Karpas-422 (cell line): ENCODE measurements around the gene RRAS2. TPM values are rescaled to one million over a fixed set of nuclear protein-coding genes. Genes with fewer than 3 reads are reported as not detected.

Source experiments
- DNase-seq: peaks from one replicate; pipeline ENCODE4 v3.0.0-alpha.2; 2015
- H2AFZ ChIP-seq: fragments of 200-600 bp; sonication (generic); 2 replicates; pipeline ENCODE4 v1.6.1; 2014; ENCODE audit warnings: antibody characterized with exemption, low read length, mixed read lengths
- H3K27ac ChIP-seq: fragments of 200-600 bp; sonication (generic); 2 replicates; pipeline ENCODE4 v1.5.1; 2014; ENCODE audit warnings: mild to moderate bottlenecking, low read length, moderate library complexity
- H3K27me3 ChIP-seq: fragments of 200-600 bp; sonication (generic); 2 replicates; pipeline ENCODE4 v1.6.1; 2014; ENCODE audit warnings: low read length, mixed read lengths
- H3K36me3 ChIP-seq: fragments of 200-600 bp; sonication (generic); 2 replicates; pipeline ENCODE4 v1.6.1; 2014; ENCODE audit warnings: low read length, mixed read lengths; ENCODE audit not compliant: insufficient read depth
- H3K4me1 ChIP-seq: fragments of 200-600 bp; sonication (generic); 2 replicates; pipeline ENCODE4 v1.6.1; 2014; ENCODE audit warnings: mild to moderate bottlenecking, low read length, mixed read lengths
- H3K4me2 ChIP-seq: fragments of 200-600 bp; sonication (generic); 2 replicates; pipeline ENCODE4 v1.6.1; 2014; ENCODE audit warnings: low read length, low read depth, mild to moderate bottlenecking; ENCODE audit not compliant: poor library complexity, severe bottlenecking
- H3K4me3 ChIP-seq: fragments of 200-600 bp; sonication (generic); 2 replicates; pipeline ENCODE4 v1.5.1; 2014; ENCODE audit warnings: mild to moderate bottlenecking, antibody characterized with exemption, low read length, mixed read lengths
- H3K79me2 ChIP-seq: fragments of 200-600 bp; sonication (generic); 2 replicates; pipeline ENCODE4 v1.6.1; 2014; ENCODE audit warnings: mild to moderate bottlenecking, low read length, mixed read lengths
- H3K9ac ChIP-seq: fragments of 200-600 bp; sonication (generic); 2 replicates; pipeline ENCODE4 v1.6.0; 2014; ENCODE audit warnings: low read length
- H3K9me2 ChIP-seq: fragments of 200-600 bp; sonication (generic), shearing (Covaris generic); replicated peaks from 2 replicates; pipeline ENCODE4 v1.6.0; 2014; ENCODE audit warnings: mild to moderate bottlenecking, low read length, moderate library complexity; ENCODE audit not compliant: insufficient read depth
- H3K9me3 ChIP-seq: fragments of 300-700, 200-600 bp; sonication (generic); 2 replicates; pipeline ENCODE4 v1.6.1; 2014; ENCODE audit warnings: low read length, mixed read lengths
- H4K20me1 ChIP-seq: fragments of 200-600 bp; sonication (generic); 2 replicates; pipeline ENCODE4 v1.6.1; 2014; ENCODE audit warnings: mild to moderate bottlenecking, antibody characterized with exemption, low read length, low read depth; ENCODE audit not compliant: insufficient read depth
- total RNA-seq: library from RNA; depleted of rRNA; stranded (reverse); fragments of >200 nt; shearing (Covaris generic); gene quantifications from 2 replicates; pipeline ENCODE4 v1.2.3, GENCODE V29; 2014; ENCODE audit warnings: low replicate concordance

RRAS2 gene
- total RNA-seq, 1 experiment from 2014 or later: 2.5 TPM

DNA sequence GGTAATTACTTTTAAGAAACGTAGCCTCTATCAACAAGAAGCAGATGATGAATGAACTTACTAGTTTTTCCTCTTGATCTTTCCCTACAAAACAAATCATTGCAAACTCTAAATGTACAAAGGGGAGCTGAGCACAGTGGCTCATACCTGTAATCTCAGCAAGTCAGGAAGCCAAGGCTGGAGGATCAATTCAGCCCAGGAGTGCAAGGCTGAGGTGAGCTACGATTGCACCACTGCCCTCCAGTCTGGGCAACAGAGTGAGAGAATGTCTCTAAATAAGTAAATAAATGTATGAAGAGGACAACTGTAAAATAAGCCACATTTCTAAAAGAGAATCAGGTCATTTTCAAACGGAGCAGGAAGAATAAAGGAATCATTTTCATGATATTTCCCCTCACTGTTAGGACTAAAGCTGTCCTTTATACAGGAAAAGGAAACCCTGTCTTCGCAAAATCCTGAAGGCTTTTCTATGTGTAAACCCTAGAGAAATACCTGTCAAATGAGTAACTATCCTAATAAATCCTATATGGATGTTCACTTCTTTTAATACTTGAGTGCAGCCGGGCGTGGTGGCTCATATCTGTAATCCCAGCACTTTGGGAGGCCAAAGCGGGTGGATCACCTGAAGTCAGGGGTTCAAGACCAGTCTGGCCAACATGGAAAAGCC, 41.2 kb downstream of the RRAS2 start:
- H3K27me3 ChIP-seq: no peaks in the 10 kb centered on the region
- no peak overlapping the region for H3K9ac ChIP-seq
- H2AFZ ChIP-seq: no peak overlapping the region
- H3K9me3 ChIP-seq: no peaks in the 10 kb centered on the region
- no peak for DNase-seq
- H3K4me2 ChIP-seq: no peak overlapping the region
- no peak overlapping the region for H3K4me3 ChIP-seq
- no peaks in the 10 kb centered on the region for H4K20me1 ChIP-seq
- no peaks in the 10 kb centered on the region for H3K9me2 ChIP-seq
- H3K27ac ChIP-seq: no peak overlapping the region
- H3K36me3 ChIP-seq: no peaks in the 10 kb centered on the region
- no peaks in the 10 kb centered on the region for H3K79me2 ChIP-seq
- no peaks in the 10 kb centered on the region for H3K4me1 ChIP-seq

DNA sequence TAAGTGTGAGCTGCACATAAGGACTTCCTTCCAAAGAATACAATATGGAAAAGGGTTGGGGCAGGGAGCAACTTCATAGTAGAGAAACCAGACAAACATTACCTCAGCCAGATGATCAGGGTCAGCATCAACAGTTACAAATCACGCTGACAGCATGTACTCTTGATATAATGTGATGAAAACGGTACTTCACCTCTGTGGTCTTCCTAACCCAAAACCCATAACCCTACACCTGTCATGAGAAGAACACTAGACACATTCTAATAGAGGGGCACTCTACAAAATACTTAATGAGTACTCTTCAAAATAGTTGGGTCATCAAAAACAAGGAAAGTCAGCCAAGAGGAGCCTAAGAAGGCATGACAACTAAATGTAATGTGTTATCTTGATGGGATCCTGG, 43.9 kb downstream of the RRAS2 start:
- no peak overlapping the region for H3K27ac ChIP-seq
- no peak overlapping the region for H3K4me3 ChIP-seq
- no peaks in the 10 kb centered on the region for H3K36me3 ChIP-seq
- H3K4me2 ChIP-seq: no peak overlapping the region
- DNase-seq: no peak
- no peaks in the 10 kb centered on the region for H4K20me1 ChIP-seq
- H3K4me1 ChIP-seq: no peaks in the 10 kb centered on the region
- no peaks in the 10 kb centered on the region for H3K27me3 ChIP-seq
- H3K9ac ChIP-seq: no peak overlapping the region
- no peaks in the 10 kb centered on the region for H3K79me2 ChIP-seq
- no peaks in the 10 kb centered on the region for H3K9me2 ChIP-seq
- H3K9me3 ChIP-seq: no peaks in the 10 kb centered on the region
- H2AFZ ChIP-seq: no peak overlapping the region

DNA sequence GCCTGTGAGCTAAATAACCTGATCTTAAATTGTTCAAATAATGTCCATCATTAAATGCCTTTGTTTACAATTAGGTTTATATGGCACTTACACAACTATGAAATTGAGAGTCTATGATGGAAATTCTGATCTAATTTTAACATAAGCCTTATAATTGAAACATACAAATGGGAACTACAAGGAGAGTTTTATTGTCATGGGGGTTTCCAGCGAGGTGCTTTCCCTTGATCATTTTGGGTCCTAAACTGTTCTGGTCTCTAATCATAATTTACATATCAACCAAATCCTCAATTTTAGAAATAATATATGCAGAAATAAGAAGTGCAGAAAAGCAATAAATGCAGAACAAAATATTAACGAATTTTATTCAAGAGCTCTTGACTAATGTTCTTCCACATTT, 44.9 kb downstream of the RRAS2 start:
- H3K4me2 ChIP-seq: no peak overlapping the region
- H3K4me1 ChIP-seq: no peaks in the 10 kb centered on the region
- no peaks in the 10 kb centered on the region for H3K79me2 ChIP-seq
- H4K20me1 ChIP-seq: no peaks in the 10 kb centered on the region
- H3K27me3 ChIP-seq: no peaks in the 10 kb centered on the region
- H2AFZ ChIP-seq: no peak overlapping the region
- DNase-seq: no peak
- H3K9me3 ChIP-seq: no peaks in the 10 kb centered on the region
- H3K27ac ChIP-seq: no peak overlapping the region
- H3K9me2 ChIP-seq: no peaks in the 10 kb centered on the region
- no peaks in the 10 kb centered on the region for H3K36me3 ChIP-seq
- H3K9ac ChIP-seq: no peak overlapping the region
- no peak overlapping the region for H3K4me3 ChIP-seq

DNA sequence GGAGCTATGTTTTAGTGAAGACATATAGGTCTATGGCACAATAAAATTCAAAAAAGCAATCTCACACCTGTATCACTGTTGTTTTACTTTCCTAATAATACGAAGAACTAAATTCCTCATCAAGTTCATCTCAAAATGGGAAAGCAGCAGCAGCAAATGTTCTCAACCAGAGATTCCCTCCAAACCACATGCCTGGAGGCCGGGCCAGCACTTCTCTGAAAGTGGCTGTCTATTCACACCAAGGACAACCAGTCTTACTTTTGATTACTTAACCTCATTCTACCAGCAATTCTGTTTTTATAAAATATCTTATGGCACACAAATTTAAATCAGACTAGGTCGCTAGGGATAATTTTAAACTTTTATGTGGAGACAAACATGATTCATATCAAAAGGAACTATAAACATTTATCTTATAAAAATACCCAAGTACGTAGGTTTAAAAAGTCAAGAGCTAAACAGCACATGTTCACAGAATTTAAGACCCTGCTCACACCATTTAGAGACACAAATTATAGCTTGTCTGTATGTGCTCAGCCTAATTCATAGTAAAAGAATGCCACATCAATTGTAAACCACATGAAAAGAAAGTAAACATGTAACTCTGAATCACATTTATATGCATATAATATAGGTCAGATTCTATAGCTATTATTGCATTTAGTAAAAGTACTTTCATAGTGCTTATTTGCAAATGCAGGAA, 46.1 kb downstream of the RRAS2 start:
- Histone ChIP-seq H2AFZ (no peak overlapping the region), H3K9ac (no peak overlapping the region), H3K4me2 (no peak overlapping the region), H3K9me2 (no peaks in the 10 kb centered on the region), H3K27ac (no peak overlapping the region), H3K9me3 (no peaks in the 10 kb centered on the region), H3K36me3 (no peaks in the 10 kb centered on the region), H4K20me1 (no peaks in the 10 kb centered on the region), H3K79me2 (no peaks in the 10 kb centered on the region), H3K27me3 (no peaks in the 10 kb centered on the region), H3K4me1 (no peaks in the 10 kb centered on the region), H3K4me3 (no peak overlapping the region)
- no peak for DNase-seq

DNA sequence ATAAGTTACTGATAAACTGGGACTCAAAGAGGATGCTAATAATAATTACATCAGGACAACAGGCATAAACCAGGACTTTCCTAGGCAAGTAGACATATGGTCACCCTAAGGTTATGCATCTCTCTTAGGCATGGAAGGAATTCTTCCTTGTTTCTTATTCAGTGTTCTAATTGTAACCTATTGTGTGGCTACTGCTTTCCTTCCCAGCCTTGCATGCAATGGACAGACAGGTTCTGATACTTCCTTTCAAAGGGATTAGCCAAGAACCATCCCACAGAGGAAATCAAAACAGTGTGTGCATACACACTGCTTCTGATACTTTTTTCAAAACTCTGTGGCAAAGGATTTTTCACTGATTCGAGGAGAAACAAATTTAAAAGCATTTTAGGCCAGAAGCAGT, 48.3 kb downstream of the RRAS2 start:
- H3K4me2 ChIP-seq: no peak overlapping the region
- no peak overlapping the region for H3K27ac ChIP-seq
- no peaks in the 10 kb centered on the region for H3K9me3 ChIP-seq
- H3K4me1 ChIP-seq: no peaks in the 10 kb centered on the region
- H3K4me3 ChIP-seq: no peak overlapping the region
- no peak overlapping the region for H3K9ac ChIP-seq
- no peaks in the 10 kb centered on the region for H4K20me1 ChIP-seq
- no peaks in the 10 kb centered on the region for H3K27me3 ChIP-seq
- H3K36me3 ChIP-seq: no peaks in the 10 kb centered on the region
- H3K79me2 ChIP-seq: no peaks in the 10 kb centered on the region
- no peaks in the 10 kb centered on the region for H3K9me2 ChIP-seq
- no peak overlapping the region for H2AFZ ChIP-seq
- DNase-seq: no peak

DNA sequence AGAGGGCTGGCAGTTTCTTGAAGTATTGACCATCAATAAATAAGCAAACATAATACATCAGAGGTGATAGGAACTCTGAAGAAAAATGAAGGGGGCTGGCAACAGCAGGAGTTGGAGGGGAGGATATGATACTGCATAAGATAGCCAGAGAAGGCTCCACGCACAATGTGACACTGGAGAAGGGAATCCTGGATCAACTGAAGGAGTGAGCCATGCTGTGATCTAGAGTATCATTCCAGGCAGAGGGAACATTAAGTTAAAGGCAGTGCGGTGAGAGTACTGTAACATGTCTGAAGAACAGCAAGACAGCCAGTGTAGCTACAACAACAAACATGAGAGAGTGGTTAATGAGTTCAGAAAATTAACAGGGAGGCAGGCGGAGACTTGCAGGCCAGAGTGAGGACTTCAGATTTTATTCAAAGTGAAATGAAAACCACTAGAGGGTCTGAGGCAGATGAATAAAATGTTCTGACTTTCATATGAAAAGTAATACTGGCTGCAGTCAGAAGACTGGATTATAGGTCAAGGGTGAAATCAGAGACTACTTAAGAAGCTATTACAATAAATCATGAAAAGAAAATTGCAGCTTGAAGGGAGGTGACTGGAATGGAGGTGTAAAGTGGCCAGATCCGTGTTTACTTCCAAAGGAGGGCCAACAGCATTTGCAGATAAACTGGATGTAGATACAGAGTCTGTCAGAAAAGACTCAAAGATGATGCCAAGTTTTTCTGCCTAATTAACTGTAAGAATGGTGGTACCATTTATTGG, 49.4 kb downstream of the RRAS2 start:
- no peak overlapping the region for H3K4me3 ChIP-seq
- H4K20me1 ChIP-seq: no peaks in the 10 kb centered on the region
- H3K27ac ChIP-seq: no peak overlapping the region
- H3K9me3 ChIP-seq: no peaks in the 10 kb centered on the region
- no peak overlapping the region for H3K4me2 ChIP-seq
- no peak for DNase-seq
- no peaks in the 10 kb centered on the region for H3K9me2 ChIP-seq
- no peaks in the 10 kb centered on the region for H3K36me3 ChIP-seq
- no peak overlapping the region for H3K9ac ChIP-seq
- no peak overlapping the region for H2AFZ ChIP-seq
- H3K27me3 ChIP-seq: no peaks in the 10 kb centered on the region
- H3K4me1 ChIP-seq: no peaks in the 10 kb centered on the region
- no peaks in the 10 kb centered on the region for H3K79me2 ChIP-seq

DNA sequence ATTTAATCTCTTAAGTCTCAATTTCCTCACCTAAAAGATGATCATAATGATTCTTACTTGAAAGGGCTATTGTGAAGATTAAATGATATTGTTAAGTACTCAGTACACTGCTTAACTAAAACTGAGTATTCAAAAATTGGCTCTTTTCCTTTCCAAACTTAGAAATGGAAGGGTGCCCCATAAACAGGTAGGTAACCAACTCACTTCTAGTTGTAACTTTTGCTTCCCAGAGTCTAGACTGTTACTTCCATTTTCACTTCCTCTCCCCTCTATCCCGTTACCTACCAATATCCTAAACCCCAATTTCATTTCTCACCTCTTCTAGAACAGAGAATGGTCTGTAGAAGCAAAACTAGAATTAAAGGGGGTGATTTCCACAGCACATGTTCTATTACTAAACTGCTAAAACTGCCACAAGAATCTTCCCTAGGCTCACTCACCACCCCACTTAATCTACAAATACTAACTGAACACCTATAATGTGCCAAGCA, 50.0 kb downstream of the RRAS2 start:
- Histone ChIP-seq H2AFZ (no peak overlapping the region), H3K36me3 (no peaks in the 10 kb centered on the region), H4K20me1 (no peaks in the 10 kb centered on the region), H3K27me3 (no peaks in the 10 kb centered on the region), H3K9ac (no peak overlapping the region), H3K4me2 (no peak overlapping the region), H3K4me1 (no peaks in the 10 kb centered on the region), H3K9me2 (no peaks in the 10 kb centered on the region), H3K79me2 (no peaks in the 10 kb centered on the region), H3K4me3 (no peak overlapping the region), H3K27ac (no peak overlapping the region), H3K9me3 (no peaks in the 10 kb centered on the region)
- DNase-seq: no peak
